Ovary (tissue), 3 donors: ENCODE measurements around the gene CCNA2.

Experiments used
- EP300 ChIP-seq: sonication (generic); formaldehyde crosslinking; IDR thresholded peaks from one replicate; pipeline ENCODE4 v1.6.1; 2017; ENCODE audit warnings: antibody characterized with exemption
- POLR2A ChIP-seq: fragments of 450-650 bp; IDR thresholded peaks from one replicate; pipeline ENCODE4 v1.6.1; 2017; ENCODE audit warnings: antibody characterized with exemption, mild to moderate bottlenecking, moderate library complexity
- TF ChIP-seq, protein P1 (sequence below), 3 donors: fragments of 450-650 bp in 2 of 3; fragments of 200-600 bp in 1 of 3; IDR thresholded peaks; one replicate each; pipeline versions ENCODE4 v1.5.1 to v1.8.0; 2016 to 2022; ENCODE audit warnings: antibody characterized with exemption in 3 of 3, mild to moderate bottlenecking in 1 of 3
- donor health status: DM: no; HTN: no; CAD: no.

DNA sequence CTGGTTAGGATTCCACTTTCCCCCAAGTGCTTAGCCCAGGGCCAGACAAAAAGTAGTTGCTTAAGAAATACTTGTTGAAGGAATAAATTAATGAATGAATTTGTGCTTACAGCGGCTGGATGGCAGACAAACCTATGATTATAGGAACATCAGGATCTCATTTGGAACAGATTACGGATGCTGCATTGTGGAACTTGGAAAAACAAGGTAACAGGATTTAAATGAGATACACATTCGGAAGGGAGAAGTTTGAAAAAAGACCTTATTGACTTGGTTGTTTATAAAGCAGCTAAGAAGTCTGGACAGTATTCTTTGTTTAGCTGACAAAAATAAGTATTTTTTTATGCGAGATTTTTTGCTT lies 22.0 kb downstream of the CCNA2 start:
- TF ChIP-seq, protein P1, sequence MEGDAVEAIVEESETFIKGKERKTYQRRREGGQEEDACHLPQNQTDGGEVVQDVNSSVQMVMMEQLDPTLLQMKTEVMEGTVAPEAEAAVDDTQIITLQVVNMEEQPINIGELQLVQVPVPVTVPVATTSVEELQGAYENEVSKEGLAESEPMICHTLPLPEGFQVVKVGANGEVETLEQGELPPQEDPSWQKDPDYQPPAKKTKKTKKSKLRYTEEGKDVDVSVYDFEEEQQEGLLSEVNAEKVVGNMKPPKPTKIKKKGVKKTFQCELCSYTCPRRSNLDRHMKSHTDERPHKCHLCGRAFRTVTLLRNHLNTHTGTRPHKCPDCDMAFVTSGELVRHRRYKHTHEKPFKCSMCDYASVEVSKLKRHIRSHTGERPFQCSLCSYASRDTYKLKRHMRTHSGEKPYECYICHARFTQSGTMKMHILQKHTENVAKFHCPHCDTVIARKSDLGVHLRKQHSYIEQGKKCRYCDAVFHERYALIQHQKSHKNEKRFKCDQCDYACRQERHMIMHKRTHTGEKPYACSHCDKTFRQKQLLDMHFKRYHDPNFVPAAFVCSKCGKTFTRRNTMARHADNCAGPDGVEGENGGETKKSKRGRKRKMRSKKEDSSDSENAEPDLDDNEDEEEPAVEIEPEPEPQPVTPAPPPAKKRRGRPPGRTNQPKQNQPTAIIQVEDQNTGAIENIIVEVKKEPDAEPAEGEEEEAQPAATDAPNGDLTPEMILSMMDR (IDR thresholded peaks at IDR 0.05), result no peak
- no peak for TF ChIP-seq POLR2A
- no peak for TF ChIP-seq EP300
